ENCODE measurements around the gene EVPLL. TPM values are rescaled to one million over a fixed set of nuclear protein-coding genes. Genes with fewer than 3 reads are reported as not detected.
"Not testable (repeated sequence)": the region's sequence is repeated elsewhere in the genome, so short reads cannot be mapped to it uniquely, and the experiment has no call there.

The EVPLL gene
- total and polyA plus RNA-seq, 2 of the 4 experiments (the other 2 are of a cell fraction): not detected

DNA sequence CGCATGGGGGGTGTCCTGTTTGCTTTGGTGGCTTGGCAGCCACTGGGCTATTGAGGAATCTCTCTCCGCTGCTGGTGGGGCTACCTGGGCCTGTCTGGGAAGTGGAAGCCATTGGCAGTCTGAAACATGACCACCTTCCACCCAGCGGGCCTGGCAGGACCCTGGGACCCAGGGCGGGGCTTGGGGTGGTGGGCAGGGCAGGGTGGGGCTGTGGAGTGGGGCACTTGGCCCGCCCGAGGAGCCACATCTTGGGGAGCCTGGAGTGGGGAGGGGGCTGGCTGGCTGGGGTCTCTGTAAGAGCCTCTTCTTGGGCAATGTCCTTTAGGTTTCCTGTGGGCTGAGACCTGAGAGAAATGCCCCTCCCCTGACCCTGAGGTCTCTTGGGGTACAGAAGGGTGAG is 48.0 kb downstream of the EVPLL start:
- H2AK9ac ChIP-seq (replicated peaks; ENCODE audit: low read depth, low read length, poor library complexity); H3K56ac ChIP-seq (ENCODE audit: extremely low read depth, insufficient read depth, low read length); in situ Hi-C loops (cut with MboI; ENCODE audit: low sequenced_read_pairs); H4K8ac ChIP-seq (ENCODE audit: low read depth in 2 of 2, low read length in 2 of 2); H3K4me3 ChIP-seq (ENCODE audit: insufficient read depth, low read depth, low read length); H3K36me3 ChIP-seq (ENCODE audit: control insufficient read depth, insufficient read depth, low read length); H2BK120ac ChIP-seq (ENCODE audit: low read depth, low read length); H3K14ac ChIP-seq (replicated peaks; ENCODE audit: low read depth, low read length); H2BK20ac ChIP-seq (ENCODE audit: low read depth, low read length); POLR2A ChIA-PET (ENCODE audit: unreplicated experiment); H3K27ac ChIP-seq (ENCODE audit: insufficient read depth, low read length); H3K4ac ChIP-seq (ENCODE audit: low read depth, low read length); H4K5ac ChIP-seq (ENCODE audit: low read depth, low read length); H3K18ac ChIP-seq (ENCODE audit: low read depth, low read length); ATAC-seq (ENCODE audit: low read depth); dilution Hi-C loops (cut with HindIII; ENCODE audit: low sequenced_read_pairs, unreplicated experiment); H2BK5ac ChIP-seq (ENCODE audit: low read depth, low read length, poor library complexity, severe bottlenecking); H2AFZ ChIP-seq (replicated peaks; ENCODE audit: low read length, poor library complexity); H3K4me1 ChIP-seq (ENCODE audit: control insufficient read depth, insufficient read depth, low read length); DNase-seq; intact Hi-C loops (cut with micrococcal nuclease); H4K20me1 ChIP-seq (ENCODE audit: insufficient read depth, low read length); H3K9me1 ChIP-seq (ENCODE audit: insufficient read depth, low read length); H3K79me1 ChIP-seq (ENCODE audit: low read depth in 1 of 2, low read length in 2 of 2); CTCF ChIA-PET; H2AK5ac ChIP-seq (ENCODE audit: low read depth, low read length); H3K9ac ChIP-seq (ENCODE audit: low read depth, low read length); H2BK15ac ChIP-seq (ENCODE audit: low read depth, low read length); H4K91ac ChIP-seq (ENCODE audit: insufficient read depth, low read depth, low read length); H3K9me3 ChIP-seq (ENCODE audit: control insufficient read depth, insufficient read depth, low read length); H3K27me3 ChIP-seq (ENCODE audit: control insufficient read depth, insufficient read depth, low read length); BruUV-seq (replicated peaks); H3K4me2 ChIP-seq (ENCODE audit: low read depth, low read length); H3K23ac ChIP-seq (ENCODE audit: low read depth, low read length): not testable (repeated sequence)
- WGBS, 2 experiments (ENCODE audit: extremely low coverage in 2 of 2, insufficient read length in 1 of 2): no CpG with 5 or more reads among the region's 6 CpGs

DNA sequence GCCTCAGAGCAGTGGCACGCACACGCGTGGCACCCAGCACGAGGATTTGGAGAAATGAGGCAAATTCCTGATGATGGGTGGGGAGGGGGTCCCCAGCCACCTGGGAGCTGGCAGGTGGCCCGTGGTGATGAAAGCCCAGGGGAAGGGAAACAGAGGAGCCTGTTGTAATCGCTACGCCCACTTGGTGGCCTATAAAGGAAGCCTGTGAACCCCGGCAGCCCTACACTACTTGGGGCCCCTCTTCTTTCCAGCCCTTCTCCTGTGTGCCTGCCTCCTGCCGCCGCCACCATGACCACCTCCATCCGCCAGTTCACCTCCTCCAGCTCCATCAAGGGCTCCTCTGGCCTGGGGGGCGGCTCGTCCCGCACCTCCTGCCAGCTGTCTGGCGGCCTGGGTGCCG is 49.1 kb downstream of the EVPLL start:
- H3K4ac ChIP-seq (ENCODE audit: low read depth, low read length); H3K4me2 ChIP-seq (ENCODE audit: low read depth, low read length); H3K79me1 ChIP-seq (ENCODE audit: low read depth in 1 of 2, low read length in 2 of 2); H3K27me3 ChIP-seq (ENCODE audit: control insufficient read depth, insufficient read depth, low read length); H2BK15ac ChIP-seq (ENCODE audit: low read depth, low read length); H3K9ac ChIP-seq (ENCODE audit: low read depth, low read length); H2AK9ac ChIP-seq (replicated peaks; ENCODE audit: low read depth, low read length, poor library complexity); H4K20me1 ChIP-seq (ENCODE audit: insufficient read depth, low read length); H2AK5ac ChIP-seq (ENCODE audit: low read depth, low read length); H3K18ac ChIP-seq (ENCODE audit: low read depth, low read length); H3K23ac ChIP-seq (ENCODE audit: low read depth, low read length); ATAC-seq (ENCODE audit: low read depth); H2BK120ac ChIP-seq (ENCODE audit: low read depth, low read length); H3K4me1 ChIP-seq (ENCODE audit: control insufficient read depth, insufficient read depth, low read length); H4K91ac ChIP-seq (ENCODE audit: insufficient read depth, low read depth, low read length); H4K5ac ChIP-seq (ENCODE audit: low read depth, low read length); dilution Hi-C loops (cut with HindIII; ENCODE audit: low sequenced_read_pairs, unreplicated experiment); H3K9me3 ChIP-seq (ENCODE audit: control insufficient read depth, insufficient read depth, low read length); H4K8ac ChIP-seq (ENCODE audit: low read depth in 2 of 2, low read length in 2 of 2); H3K36me3 ChIP-seq (ENCODE audit: control insufficient read depth, insufficient read depth, low read length); H3K27ac ChIP-seq (ENCODE audit: insufficient read depth, low read length); CTCF ChIA-PET; H2BK5ac ChIP-seq (ENCODE audit: low read depth, low read length, poor library complexity, severe bottlenecking); H3K9me1 ChIP-seq (ENCODE audit: insufficient read depth, low read length); in situ Hi-C loops (cut with MboI; ENCODE audit: low sequenced_read_pairs); POLR2A ChIA-PET (ENCODE audit: unreplicated experiment); DNase-seq; H3K14ac ChIP-seq (replicated peaks; ENCODE audit: low read depth, low read length); H3K56ac ChIP-seq (ENCODE audit: extremely low read depth, insufficient read depth, low read length); BruUV-seq (replicated peaks); H2AFZ ChIP-seq (replicated peaks; ENCODE audit: low read length, poor library complexity); intact Hi-C loops (cut with micrococcal nuclease); H2BK20ac ChIP-seq (ENCODE audit: low read depth, low read length); H3K4me3 ChIP-seq (ENCODE audit: insufficient read depth, low read depth, low read length): not testable (repeated sequence)
- no CpG with 5 or more reads among the region's 16 CpGs for WGBS, 2 experiments (ENCODE audit: extremely low coverage in 2 of 2, insufficient read length in 1 of 2)
